Keratinocyte (primary cell): ENCODE measurements around the gene PCYOX1L.

ENCODE experiments used
- EZH2 ChIP-seq: IDR thresholded peaks from one replicate; pipeline ENCODE4 v1.6.1; 2012; ENCODE audit warnings: inconsistent platforms, mild to moderate bottlenecking, low read length, moderate library complexity
- TF ChIP-seq, protein P1 (sequence below), 3 experiments: IDR thresholded peaks in 1 of 3; conservative IDR thresholded peaks in 1 of 3; optimal IDR thresholded peaks in 1 of 3; 2 replicates in 2 of 3; 3 replicates in 1 of 3; pipeline versions ENCODE3 to v1.5.1; 2011; ENCODE audit warnings: low read length in 3 of 3, mild to moderate bottlenecking in 3 of 3, moderate library complexity in 2 of 3, control low read depth in 1 of 3, inconsistent platforms in 1 of 3; ENCODE audit not compliant: insufficient read depth in 2 of 3; ENCODE audit errors: extremely low read depth in 1 of 3

DNA sequence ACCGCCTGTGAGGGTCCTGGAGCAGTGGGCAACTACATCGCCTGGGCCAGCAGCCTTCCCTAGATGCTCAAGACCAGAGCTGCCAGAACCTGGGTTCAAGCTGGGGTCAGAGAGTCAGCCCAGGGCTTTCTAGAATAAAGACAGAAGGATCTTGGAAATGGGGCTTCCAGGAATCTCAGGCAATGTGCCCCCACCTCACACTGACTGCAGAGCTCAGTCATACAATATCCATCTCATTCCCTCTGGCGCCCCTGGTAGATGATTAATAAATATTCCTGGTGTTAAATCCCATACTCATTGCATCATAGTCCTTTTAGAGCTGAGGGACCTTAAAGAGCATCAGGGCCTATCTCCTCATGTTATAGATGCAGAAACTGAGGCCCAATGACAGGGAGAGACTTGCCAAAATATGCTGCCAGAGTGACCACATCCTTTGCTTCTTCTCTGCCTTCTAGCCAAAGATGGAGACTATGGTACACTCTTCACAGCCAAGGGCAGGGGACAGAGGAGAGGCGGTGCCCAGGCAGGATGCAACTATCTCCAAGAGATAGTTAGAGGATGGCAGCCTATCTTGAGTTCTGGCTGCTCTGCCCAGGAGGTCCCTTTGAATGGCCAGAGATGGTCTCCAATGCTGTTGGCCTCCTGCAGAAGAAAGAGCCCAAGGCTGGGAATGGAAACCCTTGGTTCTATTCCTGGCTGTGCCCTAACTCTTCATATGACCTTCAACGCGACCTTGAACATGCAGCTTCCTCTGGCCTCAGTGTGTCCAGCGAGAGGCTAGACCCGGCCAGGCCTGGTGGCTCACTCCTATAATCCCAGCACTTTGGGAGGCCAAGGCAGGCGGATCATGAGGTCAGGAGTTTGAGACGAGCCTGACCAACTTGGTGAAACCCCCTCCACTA, 57.5 kb downstream of the PCYOX1L start:
- TF ChIP-seq, protein P1, sequence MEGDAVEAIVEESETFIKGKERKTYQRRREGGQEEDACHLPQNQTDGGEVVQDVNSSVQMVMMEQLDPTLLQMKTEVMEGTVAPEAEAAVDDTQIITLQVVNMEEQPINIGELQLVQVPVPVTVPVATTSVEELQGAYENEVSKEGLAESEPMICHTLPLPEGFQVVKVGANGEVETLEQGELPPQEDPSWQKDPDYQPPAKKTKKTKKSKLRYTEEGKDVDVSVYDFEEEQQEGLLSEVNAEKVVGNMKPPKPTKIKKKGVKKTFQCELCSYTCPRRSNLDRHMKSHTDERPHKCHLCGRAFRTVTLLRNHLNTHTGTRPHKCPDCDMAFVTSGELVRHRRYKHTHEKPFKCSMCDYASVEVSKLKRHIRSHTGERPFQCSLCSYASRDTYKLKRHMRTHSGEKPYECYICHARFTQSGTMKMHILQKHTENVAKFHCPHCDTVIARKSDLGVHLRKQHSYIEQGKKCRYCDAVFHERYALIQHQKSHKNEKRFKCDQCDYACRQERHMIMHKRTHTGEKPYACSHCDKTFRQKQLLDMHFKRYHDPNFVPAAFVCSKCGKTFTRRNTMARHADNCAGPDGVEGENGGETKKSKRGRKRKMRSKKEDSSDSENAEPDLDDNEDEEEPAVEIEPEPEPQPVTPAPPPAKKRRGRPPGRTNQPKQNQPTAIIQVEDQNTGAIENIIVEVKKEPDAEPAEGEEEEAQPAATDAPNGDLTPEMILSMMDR (optimal IDR thresholded peaks at IDR 0.05 in 1 of 3, IDR thresholded peaks at IDR 0.05 in 1 of 3, conservative IDR thresholded peaks at IDR 0.05 in 1 of 3; ENCODE audit: extremely low read depth in 1 of 3, insufficient read depth in 2 of 3, low read length in 3 of 3) = no peak
- TF ChIP-seq EZH2 = no peak
